GM19467 (cell line): ENCODE measurements around the gene ARMC6.
A peak's percentile ranks its signal among the peaks of the same experiment; 100 is the strongest.

Experiments used
- ATAC-seq: cut with Tn5 transposase; IDR thresholded peaks from one replicate; pipeline ENCODE4 v1.9.1; 2021; ENCODE audit warnings: mild to moderate bottlenecking, moderate library complexity; ENCODE audit not compliant: unreplicated experiment

Gene ARMC6

DNA sequence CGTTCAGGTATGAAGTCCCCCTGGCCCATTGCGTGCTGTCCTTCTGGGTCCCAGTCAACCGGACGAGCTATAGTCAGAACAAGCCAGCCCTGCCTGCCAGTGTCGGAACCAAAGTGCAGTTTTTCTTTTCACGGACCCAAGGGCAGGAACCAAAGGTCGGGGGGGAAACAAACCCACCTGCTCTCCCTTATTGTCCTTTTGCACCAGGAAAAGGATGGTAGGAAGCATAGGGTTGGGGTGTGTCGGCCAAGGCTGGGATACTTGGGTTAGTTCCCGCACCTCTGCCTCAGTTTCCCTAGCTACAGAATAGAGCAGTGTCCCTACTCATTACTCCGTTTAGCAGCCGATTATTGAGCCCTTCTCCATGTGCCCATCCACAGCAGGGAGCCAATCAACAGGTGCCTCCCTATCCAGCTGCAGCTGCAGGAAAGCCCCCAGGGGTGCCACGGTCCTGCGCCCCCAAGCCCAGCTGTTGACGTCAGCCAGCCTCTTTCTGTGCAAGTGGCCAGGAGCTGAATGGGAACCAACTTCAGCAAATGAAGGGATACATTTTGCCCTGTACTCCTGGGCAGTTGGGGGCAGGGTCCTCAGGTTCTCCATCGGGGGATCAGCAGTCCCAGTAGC lies 21.0 kb downstream of the ARMC6 start:
- ATAC-seq, result no peak

DNA sequence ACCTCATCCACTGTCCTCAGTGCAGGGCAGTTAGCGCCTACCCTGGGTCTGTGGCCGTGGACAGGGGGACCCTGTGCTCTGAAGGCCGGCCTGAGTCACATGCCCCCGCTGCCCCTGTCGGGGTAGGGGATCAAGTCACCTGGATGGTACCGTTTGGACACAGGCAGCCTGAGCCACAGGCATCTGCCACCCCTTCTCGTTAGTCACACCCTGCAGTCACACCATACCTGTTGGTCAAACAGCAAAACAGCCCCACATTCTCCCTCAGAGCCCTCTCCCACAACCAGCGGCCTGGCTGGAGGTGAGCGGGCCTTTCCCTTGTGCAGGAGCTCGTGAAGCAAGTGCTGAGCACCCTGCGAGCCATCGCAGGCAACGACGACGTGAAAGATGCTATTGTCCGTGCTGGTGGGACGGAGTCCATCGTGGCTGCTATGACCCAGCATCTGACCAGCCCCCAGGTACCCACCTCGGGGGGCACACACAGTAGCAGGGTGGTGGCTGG lies 21.6 kb downstream of the ARMC6 start:
- ATAC-seq, result no peak

DNA sequence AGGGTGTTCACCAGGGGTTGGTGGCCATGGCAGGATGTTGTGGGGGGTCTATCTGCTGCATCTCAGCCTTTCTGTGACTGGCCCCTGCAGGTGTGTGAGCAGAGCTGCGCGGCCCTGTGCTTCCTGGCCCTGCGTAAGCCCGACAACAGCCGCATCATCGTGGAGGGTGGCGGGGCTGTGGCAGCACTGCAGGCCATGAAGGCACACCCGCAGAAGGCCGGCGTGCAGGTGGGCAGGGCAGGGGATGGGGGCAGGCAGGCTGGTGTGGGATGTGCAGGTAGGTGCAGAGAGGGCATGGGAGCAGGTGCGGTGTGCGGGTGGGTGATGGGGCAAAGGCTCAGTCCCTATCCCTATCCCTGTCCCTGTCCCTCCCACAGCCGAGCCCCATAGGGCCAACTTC lies 22.3 kb downstream of the ARMC6 start:
- no peak for ATAC-seq

DNA sequence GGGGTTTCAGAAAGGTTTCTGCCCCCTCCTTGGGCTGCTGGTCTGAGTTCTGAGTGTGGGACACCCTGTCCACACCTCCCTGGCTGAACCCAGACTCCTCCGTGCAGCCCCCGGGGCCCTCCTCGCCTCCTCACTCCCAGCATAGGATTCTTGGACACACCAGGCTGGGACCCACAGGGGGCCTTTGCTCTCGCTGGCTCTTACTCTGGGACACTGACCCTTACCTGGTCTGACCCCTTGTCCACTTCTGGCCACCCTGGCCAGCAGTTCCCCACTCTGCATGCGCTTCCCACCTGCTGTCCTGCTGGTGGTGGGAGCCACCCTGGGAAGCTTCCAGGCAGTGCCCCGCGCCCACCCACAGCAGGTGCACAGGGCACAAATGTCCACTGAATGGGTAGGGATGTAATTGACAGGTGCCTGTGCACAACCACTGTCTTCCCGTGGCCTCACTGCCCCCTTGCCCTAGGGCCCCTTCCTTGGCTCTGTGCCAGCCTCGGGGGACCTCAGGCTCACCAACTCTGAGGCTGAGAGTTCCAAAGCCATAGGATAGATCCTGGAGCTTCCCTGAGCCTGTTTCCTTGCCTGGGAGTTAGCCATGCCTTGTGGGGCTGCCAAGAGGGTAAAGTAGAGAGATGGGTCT lies 23.4 kb downstream of the ARMC6 start:
- no peak for ATAC-seq

DNA sequence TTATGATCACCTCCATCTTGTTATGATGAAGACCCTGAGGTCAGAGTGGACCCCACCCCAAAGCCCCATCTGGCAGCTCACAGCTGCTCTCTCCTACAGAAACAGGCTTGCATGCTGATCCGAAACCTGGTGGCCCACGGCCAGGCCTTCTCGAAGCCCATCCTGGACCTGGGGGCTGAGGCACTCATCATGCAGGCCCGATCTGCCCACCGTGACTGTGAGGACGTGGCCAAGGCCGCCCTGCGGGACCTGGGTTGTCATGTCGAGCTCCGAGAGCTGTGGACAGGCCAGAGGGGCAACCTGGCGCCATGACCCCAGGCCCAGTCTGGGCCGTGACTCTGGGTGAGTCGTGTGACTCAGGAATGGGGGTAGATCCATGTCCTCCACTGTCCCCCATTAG lies 23.9 kb downstream of the ARMC6 start:
- no peak for ATAC-seq

DNA sequence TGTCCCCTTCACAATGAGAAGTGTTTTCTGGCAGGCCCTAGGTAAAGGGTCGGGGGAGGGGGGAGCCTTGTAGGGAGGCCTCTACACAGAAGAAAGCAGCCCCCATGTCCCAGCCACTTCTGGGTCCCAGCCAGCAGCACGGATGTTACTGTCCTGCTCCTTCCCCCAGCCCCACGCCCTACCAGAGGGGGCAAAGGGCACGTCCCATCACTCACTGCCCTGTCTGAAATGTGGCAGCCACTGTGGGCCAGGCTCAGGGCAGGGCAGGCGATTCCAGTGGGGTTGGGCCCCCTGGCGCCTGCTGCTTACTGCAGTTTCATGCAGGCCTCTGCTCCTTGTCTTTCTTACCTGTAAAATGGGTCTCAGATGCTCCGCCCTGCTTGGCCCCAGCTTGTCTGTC lies 24.3 kb downstream of the ARMC6 start:
- no peak for ATAC-seq

DNA sequence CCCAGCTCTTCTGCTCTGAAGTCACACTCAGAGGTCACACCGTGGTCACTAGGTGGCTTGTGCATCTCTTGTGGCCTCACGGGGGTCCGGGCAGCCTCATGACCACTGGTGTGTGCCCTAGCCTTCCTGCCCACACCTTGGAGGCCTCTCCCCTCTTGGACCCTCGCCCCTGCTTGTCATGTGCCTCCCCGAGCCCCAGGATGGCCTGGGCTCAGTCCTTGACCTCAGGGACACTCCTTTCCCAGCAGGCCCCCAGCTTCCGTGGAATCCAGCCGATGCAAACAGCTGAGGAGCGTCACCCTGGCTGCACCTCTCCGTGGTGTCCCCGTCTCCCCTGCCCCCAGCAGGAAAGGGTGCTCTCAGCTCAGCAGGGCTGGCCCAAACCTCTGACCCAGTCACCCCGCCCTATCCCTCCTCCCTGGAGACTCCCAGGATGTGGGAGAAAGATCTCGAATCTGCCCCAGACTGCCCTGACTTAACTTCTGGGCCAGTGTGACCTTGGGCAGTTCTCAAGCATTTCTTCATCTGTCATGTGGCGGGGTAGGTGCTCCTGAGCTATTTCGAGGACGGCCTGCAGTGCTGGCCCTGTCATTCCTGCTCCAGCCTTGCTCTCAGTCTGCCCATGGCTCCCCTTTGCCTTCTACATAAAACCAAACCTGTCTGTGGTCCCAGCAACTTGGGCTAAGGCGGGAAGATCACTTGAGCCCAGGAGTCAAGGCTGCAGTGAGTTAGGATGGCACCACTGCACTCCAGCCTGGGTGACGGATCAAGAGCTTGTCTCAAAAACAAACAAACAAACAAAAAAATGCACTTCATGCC lies 25.8 kb downstream of the ARMC6 start:
- no peak for ATAC-seq

DNA sequence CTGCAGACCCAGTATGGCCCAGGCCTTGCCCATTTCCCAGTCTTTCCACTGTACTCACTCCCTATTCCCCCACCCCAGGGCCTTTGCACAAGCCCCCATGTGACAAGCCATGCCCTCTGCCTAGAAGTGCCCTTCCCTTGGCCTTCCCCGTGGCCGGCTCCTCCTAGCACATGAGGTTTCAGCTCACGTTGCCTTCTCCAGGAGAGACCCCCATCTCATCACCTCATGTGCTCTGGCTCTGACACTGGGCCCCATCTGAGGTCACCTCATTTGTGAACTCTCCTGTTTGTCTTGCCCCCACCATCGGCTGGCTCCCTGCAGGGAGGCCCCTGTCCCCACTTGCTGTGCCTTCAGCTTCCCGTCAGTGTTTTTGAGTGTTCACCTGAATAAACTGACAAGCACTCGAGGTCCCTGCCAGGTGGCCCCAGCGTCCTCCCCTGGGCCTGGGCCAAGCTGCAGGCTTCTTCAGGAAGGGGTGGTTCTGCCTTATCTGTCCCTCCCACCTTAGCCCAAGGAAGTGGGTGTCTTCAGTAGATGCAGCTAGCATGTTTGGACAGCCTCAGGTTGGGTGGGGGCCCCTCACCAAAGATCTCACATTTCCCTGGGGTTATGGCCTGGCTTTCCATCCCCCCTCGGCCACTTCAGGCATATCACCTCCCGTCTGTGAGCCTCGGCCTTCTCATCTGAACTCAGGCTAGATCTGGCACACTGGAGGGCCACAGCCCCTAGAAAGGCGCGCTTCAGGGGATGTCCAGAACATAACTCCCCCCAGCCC lies 26.6 kb downstream of the ARMC6 start:
- ATAC-seq, result no peak

DNA sequence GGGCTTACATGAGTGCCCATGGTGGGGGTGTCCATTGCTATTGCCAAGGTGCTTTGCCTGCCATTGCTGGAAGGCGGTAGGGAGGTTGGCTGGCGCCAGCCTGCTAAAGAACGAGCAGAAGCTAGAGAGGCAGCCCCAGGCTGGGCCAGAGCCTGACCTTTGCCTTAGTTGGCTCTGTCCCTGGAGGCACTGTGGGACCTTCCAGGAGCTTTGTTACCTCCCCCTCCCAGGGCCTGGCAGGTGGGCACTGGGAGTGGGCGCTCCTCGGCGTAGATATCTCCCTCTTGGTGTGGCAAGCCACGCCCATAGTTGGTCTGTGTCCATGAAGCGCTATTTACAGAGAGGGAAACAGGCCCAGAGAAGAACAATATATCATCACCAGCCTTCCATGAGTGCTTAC lies 28.1 kb downstream of the ARMC6 start:
- ATAC-seq, result no peak

DNA sequence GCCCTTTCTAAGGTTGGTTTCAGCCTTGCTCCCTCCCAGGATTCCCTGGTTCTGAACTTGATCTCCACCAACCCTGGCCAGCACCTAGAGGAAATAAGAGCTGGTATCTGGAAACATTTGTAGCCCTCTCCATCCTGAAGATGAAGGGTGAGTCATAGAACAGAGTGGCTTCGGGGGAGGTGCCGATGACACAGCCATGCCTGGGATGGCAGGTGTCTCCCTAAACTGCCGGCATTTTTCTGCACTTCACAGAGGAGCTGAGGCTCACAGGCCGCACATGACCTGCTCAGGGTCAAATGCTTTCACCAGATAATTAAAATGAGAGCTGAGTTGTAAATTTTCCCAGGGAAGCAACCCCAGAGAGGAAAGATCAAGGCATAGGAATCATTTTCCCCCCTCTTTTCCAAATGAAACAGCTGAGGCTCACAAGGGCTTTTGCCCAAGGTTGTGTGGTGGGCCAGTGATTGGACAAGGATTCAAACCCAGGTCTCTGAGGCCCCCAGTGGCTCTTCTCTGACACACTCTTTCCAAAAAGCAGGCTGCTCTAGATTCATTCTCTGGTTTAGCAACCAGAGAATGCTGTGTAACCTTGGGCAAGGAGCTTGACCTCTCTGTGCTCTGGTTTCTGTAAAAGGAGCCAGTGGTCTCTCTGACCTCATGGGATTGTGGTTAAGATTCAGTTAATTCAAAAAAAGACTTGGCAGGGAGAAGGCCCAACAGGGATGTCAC lies 29.2 kb downstream of the ARMC6 start:
- ATAC-seq, result no peak

DNA sequence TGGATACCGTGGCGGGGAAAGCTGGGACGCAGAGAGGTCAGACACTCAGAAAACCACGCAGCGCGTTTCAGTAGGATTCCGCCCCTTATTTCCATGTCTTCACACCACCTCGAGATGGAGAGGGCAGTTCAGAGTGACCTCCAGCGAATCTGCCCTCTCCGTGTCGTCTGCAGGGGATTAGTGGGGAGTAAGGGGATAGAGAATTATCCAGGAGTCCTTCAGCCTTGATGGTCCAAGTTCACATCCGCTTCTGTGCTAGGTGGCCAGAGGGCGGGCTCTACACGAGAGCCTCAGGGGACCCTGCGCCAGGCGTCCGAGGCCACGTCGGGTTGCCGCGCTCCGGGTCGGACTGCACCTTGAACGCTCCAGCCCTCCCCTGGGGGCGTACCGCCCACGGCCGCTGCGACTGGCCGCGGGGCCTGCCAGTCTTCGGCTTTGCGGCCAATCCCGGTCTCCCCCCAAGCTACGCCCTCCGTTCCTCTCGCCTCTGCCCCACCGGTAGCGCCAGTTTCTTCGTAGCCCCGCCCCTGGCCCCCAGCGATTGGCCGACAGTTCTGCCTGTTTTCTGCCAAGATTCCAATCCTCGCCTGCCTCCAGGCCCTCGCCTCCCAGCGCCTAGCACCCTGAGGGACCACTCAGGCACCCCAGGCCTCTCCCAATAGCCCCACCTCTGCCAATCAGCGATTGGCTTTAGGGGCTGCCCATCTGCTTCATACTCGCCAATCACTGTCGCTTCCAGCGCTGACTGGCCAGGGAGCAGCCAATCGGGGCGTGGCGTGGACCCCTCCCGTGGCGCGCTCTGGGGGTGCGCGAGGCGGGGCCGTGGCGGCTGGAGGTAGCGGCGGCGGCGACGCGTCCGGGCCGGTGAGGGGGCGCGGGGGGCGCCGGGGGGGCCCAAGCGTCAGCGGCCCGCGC lies 30.0 kb downstream of the ARMC6 start, which contains the start of gene SLC25A42:
Gene SLC25A42 (plus strand): TSS at position 812 of the 915 bp plus-strand sequence. CDS start 32,131 bp downstream, outside the sequence.
- ATAC-seq, result peak; percentile 91

DNA sequence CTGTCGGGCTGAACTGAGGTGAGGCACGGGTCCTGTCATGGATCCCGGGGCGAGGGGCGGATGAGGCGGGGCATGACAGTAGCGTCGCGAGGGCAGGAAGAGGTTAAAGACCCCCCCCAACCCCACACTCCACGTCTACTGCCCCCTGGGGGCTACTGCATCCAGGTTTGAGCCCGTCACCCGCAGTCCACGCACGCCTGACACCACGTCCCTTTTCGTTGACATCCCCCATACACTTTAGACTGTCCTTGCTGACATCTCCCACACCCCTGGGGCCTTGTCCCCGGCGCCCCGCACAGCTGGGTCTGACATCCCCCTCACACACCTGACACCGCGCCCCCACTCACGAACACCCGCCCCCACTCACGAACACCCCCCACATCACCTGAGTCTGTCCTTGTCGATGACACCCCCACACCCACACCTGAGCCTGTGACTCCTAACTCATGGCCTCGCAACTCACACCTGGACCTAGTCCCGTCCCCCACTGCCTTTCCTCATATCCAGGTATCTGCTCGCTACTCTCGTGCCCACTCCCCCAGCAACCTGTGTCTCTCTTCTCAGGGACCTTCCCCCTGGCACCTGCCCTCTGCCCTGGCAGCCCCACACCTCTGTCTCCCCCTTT lies 30.8 kb downstream of the ARMC6 start:
- ATAC-seq, result peak; percentile 3

DNA sequence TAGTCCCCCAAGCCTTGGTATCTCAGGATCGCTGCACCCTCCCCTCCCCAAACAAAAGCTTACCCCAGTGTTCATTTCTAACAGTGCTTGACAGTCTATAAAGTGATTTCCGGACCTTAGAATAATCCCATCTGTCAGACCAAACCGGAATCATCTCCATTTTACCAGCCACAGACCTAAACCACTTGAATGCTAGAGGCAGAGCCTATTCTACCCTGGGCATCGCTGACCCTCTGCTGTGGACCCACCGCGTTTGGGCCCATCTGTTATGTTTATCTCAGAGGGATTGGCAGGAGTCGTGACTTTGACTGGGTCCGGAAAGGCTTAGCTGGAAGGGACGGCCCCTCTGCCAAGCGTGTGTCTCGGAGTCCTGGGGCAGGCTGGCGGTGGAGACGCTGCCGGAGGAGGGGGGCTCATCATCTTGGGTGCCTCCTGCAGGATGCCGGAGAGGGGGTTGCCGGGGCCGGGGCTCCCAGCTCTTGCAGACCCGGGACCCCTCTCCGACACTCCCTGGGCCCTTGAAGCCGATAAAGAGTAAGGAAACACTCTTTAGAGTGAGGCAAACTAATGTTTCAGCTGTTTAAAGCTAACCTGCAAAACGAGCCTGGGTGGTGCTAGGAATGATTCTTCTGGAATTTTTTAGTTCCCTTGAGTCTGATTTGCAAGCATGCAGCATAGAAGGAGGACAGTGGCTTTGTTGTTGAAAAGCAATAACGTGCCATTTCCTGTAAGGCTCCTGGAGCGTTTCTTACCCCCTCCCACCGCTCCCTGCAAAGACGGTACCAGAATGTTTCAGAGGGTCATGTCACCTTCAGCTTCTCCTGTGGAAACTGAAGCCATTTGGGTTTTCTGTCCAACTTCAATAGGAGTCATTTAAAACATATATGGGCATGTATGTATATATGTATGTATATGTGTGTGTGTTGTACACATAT lies 31.7 kb downstream of the ARMC6 start:
- no peak for ATAC-seq

DNA sequence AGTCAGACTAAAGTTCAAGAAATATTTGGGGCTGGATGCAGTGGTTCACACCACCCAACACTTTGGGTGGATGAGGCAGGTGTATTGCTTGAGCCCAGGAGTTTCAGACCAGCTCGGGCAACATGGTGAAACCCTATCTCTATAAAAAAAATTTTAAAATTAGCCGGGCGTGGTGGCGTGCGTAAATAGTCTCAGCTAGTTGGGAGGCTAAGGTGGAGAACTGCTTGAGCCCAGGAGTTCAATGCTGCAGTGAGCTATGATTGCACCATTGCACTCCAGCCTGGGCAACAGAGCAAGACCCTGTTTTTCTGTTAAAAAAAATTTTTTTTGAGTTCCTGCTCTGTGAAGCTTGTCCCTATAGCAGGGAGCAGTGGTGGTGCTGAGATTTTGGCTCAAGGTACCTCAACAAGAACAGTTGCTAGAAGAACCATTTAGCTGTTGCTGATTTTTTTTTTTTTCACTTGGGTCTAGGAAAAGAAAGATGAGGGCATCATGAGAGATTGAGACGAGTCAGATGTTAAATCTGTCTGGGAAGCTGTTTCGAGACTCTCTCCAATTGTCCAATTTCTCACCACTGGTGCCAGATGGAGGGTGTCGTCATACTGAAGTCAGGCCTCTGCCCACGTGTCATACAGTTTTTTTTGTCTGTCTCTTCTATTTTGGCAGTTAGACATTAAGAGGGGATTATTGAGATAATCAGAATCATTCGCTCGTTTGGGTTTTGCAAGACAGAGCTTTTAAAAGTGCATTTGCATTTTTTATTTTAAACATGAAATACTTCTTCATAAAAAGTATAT lies 34.1 kb downstream of the ARMC6 start:
- ATAC-seq, result no peak

DNA sequence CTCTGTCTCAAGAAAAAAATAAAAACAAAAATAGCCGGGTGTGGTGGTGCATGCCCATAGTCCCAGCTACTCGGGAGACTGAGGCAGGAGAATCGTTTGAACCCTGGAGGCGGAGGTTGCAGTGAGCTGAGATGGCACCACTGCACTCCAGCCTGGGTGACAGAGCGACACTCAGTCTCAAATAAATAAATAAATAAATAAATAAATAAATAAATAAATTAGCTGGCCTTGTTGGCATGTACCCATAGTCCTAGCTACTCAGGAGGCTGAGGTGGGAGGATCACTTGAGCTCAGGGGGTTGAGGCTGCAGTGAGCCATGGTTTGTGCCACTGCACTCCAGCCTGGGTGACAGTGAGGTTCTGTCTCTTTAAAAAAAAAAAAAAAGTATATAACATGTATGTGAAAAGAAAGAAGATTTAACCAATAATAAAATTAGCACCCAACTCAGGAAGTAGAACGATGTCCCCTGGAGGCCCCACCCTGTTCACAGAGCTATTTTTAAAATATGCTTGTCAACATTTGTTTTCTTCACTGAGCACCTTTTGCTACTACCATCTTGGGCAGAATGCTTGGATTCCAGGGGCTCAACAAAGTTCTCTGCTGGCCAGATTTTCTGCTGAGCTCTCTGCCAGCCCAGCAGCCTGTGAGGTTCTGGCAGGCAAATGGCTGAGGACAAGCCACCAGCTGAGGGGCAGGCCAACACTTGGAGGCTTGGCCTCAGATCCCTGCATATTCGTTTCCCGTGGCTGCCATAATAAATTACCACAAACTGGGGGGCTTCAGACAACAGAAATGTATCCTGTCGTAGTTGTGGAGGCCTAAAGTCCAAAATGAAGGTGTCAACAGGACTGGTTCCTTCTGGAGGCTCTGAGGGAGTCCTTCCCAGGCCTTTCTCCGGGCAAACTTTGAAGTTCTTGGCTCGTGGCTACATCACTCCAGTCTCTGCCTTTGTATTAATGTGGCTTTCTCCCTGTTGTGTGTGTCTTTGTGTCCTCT lies 35.6 kb downstream of the ARMC6 start:
- no peak for ATAC-seq

DNA sequence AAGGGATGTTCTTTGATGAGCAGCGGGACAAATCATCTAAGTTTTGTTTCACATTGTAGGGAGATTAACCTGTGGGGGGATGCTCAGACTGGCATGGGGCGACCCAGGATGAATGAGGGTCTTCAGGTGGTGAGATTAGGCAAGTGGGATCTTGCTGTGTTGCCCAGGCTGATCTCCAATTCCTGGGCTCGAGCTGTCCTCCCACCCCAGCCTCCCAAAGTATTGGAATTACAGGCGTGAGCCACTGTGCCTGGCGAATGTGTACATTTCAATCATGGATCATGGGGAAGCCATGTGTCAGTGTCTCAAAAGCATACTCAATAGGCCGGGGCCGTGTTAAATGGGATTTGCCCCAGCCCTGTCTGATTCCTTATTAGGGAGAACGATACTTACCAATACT lies 38.5 kb downstream of the ARMC6 start:
- ATAC-seq, result no peak
